GM18867 (cell line): ENCODE measurements around the gene DENND5B.
"Not testable (repeated sequence)": the region's sequence is repeated elsewhere in the genome, so short reads cannot be mapped to it uniquely, and the experiment has no call there.

Experiments
- ATAC-seq: cut with Tn5 transposase; IDR thresholded peaks from one replicate; pipeline ENCODE4 v1.9.1; 2021; ENCODE audit warnings: mild to moderate bottlenecking, moderate library complexity; ENCODE audit not compliant: unreplicated experiment

DENND5B gene

GRCh38 chr12:31594681-31595080 is 3.7 kb upstream of the DENND5B start:
- no peak for ATAC-seq

- ATAC-seq: peak; percentile 23
These were observed 505 bp upstream of the DENND5B start for GRCh38 chr12:31591380-31591901.

- peak; percentile 31 for ATAC-seq
These were observed 863 bp downstream of the DENND5B start for GRCh38 chr12:31589904-31590641.

GRCh38 chr12:31589598-31589903 is 1.4 kb downstream of the DENND5B start:
- ATAC-seq: peak; percentile 36

GRCh38 chr12:31588976-31589375 is 2.0 kb downstream of the DENND5B start:
- ATAC-seq: no peak

GRCh38 chr12:31586728-31587127 is 4.2 kb downstream of the DENND5B start:
- peak; percentile 41 for ATAC-seq

- no peak for ATAC-seq
These were observed 5.0 kb downstream of the DENND5B start for GRCh38 chr12:31585895-31586294.

GRCh38 chr12:31585271-31585670 is 5.7 kb downstream of the DENND5B start:
- no peak for ATAC-seq

- ATAC-seq: no peak
These were observed 6.2 kb downstream of the DENND5B start for GRCh38 chr12:31584782-31585181.

- ATAC-seq: no peak
These were observed 7.1 kb downstream of the DENND5B start for GRCh38 chr12:31583878-31584277.

- no peak for ATAC-seq
These were observed 8.8 kb downstream of the DENND5B start for GRCh38 chr12:31582155-31582554.

- ATAC-seq: no peak
These were observed 12.3 kb downstream of the DENND5B start for GRCh38 chr12:31578632-31579031.

- ATAC-seq: no peak
These were observed 15.9 kb downstream of the DENND5B start for GRCh38 chr12:31574803-31575575.

- not testable (repeated sequence) for ATAC-seq
These were observed 16.6 kb downstream of the DENND5B start for GRCh38 chr12:31574367-31574766.

GRCh38 chr12:31572900-31573600 is 17.9 kb downstream of the DENND5B start:
- no peak for ATAC-seq

GRCh38 chr12:31570880-31571279 is 20.1 kb downstream of the DENND5B start:
- no peak for ATAC-seq

GRCh38 chr12:31569517-31569916 is 21.4 kb downstream of the DENND5B start:
- not testable (repeated sequence) for ATAC-seq

- no peak for ATAC-seq
These were observed 22.4 kb downstream of the DENND5B start for GRCh38 chr12:31568498-31568897.

- no peak for ATAC-seq
These were observed 23.9 kb downstream of the DENND5B start for GRCh38 chr12:31567029-31567428.

GRCh38 chr12:31566547-31566946 is 24.4 kb downstream of the DENND5B start:
- ATAC-seq: no peak

- no peak for ATAC-seq
These were observed 28.2 kb downstream of the DENND5B start for GRCh38 chr12:31562594-31563328.
